ENCODE results near the gene RNF115. TPM values are rescaled to one million over a fixed set of nuclear protein-coding genes. Genes with fewer than 3 reads are reported as not detected.
A peak's percentile ranks its signal among the peaks of the same experiment; 100 is the strongest.

Gene RNF115
- 10 to 100 TPM; 28.5 to 69.0 TPM for total RNA-seq
- long read RNA-seq, donor 1, full-length matches to known transcripts: 12 of 27 reads
- long read RNA-seq, donor 1, partial matches to known transcripts: 7 of 27 reads
- long read RNA-seq, donor 1, other reads (novel, unspliced or antisense): 8 of 27 reads
- long read RNA-seq, donor 2, full-length matches to known transcripts: 42 of 189 reads
- long read RNA-seq, donor 2, partial matches to known transcripts: 123 of 189 reads
- long read RNA-seq, donor 2, other reads (novel, unspliced or antisense): 24 of 189 reads

DNA sequence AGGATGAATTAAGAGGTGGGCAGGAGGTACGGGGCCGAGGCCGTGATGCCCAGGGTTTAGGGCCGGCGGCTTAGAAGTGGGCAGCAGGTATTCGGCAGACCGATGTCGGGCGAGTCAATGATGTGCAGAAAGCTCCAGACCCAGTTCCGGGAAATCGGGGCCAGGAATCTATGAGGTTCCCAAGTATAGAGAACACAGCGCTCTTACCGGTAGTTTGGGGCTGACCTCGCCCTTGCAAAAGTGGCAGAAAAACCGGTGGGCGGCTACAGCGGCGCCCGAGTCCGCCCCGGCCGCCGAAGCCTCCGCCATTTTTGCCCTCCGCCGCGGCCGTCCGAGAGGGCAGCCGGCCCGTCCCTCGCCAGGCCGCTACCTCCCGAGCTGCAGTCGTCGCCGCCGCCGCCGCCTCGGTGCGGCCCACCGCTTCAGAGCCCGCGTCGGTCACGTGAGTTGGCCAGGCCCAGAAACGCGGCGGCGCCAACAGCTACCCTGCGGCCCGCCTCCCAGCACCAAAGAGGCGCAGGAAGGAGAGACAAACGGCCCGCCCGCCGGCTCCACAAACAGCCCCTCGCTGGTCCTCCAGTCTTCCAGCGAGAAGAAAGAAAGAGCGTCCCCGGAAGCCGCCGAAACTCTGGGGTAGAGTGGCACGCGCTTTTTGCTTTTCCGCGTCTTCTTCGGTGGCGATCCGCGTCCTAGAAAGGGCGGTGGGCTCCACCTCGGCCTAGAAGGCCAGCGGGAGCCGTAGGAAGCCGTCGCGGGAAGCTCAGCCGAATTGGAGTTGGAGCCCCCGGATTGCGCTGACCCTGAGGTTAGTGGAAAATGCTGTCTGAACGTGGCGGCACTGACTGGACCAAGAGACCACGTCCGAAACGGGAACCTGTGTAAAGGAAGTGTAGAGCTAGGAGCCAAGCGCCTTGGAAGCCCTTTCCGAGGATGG is at the start of gene RNF115, which contains the start of gene POLR3C:
RNF115 (minus strand) TSS at position 531 of the 934 bp plus-strand sequence; CDS start at position 309, 222 bp downstream.
POLR3C (plus strand) TSS at position 636 of the 934 bp plus-strand sequence. CDS start 1,577 bp downstream, outside the sequence.
- DNase-seq (ENCODE audit: low spot score): peak; percentile 97
- intact Hi-C loops (cut with DNase I): no loop called here

DNA sequence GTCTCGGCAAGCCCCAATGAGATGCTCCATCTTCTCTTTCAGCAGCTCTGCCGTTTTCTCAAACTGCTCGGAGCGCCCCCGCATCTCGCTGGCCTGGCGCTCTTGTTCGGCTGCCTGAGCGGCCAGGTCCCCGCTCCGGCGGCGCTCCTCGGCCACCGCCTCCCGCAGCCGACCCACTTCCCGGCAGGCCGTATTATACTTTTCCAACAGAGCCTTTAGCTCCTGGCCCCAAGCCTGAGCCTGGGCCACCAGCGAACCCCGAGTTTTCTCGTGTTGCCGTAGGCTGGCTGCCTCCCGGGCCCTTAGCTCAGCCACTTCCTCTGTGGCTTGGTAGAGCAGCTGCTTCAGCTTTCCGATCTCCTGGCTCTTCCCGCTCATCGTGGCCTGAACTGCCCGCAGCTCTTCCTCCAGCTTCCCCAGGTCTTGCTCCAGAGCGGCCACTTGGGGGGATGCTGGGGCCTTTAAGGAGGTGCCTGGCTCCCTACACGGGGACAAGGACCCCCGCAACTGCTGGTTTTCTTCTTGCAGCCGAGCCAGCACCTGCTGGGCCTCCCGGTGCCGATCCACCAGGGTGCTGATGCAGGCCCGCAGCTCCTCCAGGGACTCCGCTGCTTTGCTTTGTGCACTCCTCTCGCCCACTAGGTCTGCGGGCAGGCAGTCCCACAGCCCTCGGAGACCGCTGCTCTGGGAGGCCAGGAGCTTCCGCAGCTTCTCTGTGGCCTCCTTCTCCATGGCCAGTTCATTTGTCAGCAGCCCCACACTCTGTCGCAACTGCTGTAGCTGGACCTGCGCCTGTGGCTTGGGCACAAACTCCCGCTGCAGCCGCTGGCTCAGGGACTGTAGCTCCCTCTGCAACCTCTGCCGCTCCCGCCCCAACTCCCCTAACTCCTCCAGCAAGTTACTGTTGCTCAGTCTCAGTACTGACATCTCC is 48.4 kb upstream of the RNF115 start:
- DNase-seq (ENCODE audit: low spot score): peak; percentile 92
- intact Hi-C loops (cut with DNase I): no loop called here

DNA sequence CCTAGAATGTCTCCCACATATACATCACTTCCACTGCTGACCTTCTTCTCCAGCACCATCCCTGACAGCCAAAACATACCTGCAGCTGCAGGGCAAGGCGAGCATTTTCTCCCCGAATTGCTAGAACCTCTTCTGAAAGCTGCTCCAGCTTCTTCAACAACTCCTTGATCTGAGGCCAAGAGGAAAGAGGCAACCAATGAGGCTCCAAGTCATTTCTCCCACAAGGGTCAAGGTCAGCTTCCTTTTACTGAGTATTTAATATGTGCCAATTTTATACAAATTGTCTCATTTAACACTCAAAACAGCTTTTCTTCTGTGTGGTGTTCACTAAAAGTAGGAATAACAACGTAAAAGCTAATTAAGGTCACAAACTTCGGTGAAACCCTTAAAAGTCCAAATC is 44.3 kb upstream of the RNF115 start:
- no peak for DNase-seq (ENCODE audit: low spot score)
- intact Hi-C loops (cut with DNase I): no loop called here

DNA sequence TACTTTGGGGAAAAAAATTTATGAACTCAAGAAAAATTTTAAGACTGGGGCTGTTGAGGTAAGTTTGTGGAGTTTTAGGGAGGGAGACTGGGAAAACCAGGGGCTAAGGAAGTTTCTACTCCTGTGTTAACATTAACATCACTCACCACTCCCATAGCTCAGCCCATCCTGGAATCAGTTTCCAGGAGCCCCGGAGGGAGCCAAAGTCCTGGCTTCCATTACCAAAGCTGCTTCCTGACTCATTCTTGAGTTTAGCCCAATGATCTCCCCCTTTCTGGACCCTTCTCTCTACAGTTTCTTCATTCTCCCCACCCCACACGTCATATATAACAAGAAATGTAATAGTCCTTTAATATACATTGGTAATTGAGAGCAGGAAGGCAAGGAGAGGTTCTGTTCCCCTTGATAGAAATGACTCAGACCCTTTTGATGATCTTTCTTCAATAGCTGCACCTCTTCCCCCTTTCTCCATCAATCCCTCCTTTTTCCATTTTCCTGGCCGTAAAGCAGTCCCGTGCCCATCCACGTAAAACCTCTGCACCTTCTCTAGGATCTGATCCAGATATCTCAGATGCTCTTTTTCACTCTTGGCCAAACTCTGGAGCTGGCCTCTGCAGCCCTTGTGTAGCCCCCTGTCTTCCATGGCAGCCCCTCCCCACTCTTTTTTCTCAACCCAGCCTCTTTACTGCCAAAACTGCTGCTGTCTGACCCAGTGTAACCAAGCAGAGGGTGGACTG is 39.6 kb upstream of the RNF115 start:
- intact Hi-C loops (cut with DNase I): no loop called here
- DNase-seq (ENCODE audit: low spot score): no peak

DNA sequence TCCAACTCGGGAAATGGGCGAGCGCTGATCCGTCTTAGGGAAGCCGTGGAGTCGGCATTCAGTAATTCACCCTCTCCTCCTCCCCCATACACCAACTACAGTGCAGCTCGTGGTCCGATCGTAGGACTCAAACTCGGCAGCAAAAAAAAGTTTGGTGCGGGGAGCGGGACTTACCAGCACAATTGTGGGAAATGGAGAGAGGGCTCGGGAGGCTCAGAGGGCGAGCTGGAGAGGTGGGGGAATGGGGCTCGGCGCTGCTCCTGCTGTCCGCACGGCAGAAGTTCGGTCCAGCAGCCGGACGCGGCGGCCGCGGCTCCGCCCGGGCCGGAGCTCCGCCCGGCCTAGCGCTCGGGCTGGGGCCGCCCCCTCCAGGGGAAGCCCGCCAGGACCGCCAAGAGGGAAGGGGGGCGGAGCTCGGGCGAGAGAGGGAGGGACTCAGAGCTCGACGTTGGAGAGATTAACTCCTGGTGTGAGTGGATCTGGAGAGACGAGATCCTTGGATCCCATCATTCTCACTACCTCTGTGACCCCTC is 35.7 kb upstream of the RNF115 start:
- intact Hi-C loops (cut with DNase I): loop anchor here in 1 of 2 donors (10.0 kb wide), 2 partner anchors 55 to 155 kb away; partner anchors contain the start of genes ITGA10 and PEX11B
- DNase-seq (ENCODE audit: low spot score): peak; percentile 97

DNA sequence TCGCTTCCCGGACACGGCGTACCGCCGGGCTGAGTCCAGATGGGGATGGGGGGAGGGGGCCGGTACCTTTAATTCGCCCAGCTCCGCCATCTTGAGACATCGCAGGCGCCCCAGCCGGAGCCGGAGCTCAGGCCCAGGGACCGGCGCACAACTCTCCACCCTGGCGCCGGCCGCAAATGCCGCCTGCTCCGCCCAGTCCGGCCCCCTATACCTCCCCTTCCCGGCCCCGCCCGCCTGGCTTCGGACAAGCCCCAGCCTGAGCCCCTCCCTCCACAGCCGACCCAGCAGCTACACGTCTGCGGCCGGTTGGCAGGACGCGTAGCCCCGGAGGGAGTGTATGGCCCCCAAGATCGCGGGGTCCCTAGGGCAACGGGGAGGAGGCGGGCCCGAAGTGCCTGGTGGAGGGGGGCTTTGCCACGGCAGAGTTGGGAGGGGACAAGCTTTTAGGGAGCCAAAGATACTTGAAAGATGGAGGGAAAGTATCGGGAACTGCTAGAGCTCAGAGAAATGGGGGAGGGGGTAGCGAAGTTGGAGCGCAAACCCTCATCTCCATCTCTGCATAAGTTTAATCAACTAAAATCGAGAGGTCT is 35.1 kb upstream of the RNF115 start, which contains the start of gene PIAS3:
PIAS3 (minus strand) TSS at position 181 of the 590 bp plus-strand sequence; CDS start at position 90, 91 bp downstream.
- intact Hi-C loops (cut with DNase I): loop anchor here in 1 of 2 donors (10.0 kb wide), 2 partner anchors 56 to 156 kb away; partner anchors contain the start of genes ITGA10 and PEX11B
- peak; percentile 98 for DNase-seq (ENCODE audit: low spot score)

DNA sequence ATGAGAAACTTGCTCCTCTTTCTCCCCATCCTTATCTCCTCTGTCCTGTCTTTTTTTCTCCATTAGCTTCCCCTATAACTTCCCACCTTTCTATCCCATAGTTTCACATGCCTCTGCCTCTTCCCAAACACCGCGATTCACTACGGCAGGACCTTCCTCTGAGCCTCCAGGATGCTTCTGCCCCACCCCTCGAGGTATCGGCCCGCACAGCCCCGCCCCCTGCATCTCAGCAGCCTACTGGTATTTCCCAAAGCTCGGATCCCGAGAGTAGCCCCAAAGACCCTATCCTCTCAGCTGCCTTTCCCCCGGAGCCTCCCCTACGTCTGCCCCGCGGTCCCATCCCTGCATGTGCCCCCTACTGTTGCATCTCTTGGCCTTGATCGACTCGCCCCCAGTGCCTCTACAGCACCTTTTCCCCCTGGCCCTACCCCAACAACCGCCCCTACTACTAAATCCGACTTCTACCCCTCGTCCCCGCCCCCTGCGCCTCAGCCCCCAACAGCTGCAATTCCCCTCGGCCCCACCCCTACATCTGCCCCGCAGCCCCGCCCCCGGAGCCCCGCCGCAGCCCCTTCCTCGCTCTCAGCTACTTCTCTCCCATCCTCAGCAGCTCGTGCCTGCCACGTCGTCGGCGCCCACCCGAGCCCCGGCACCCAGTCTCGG is 34.5 kb upstream of the RNF115 start:
- peak; percentile 85 for DNase-seq (ENCODE audit: low spot score)

DNA sequence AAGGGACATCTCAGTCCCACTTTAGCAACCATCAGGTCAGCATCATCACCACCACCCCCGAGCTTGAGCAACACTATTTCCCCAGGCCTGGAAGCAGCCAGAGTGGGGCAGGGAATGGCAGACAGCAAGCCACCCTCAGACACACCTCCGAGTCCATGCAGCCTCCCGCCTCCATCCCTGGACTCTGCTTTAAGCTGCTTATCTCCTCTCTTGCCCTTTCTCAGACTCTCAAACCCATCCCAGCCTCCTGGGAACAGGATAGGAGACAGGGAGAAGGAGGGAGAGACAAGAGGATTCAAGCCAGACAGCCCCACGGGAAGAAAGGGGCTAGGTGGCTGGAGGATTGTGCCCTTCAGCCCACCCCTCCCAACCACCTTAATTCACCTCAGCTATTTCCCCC is 33.3 kb upstream of the RNF115 start:
- no peak for DNase-seq (ENCODE audit: low spot score)
- intact Hi-C loops (cut with DNase I): loop anchor here in 1 of 2 donors (10.0 kb wide), 2 partner anchors 58 to 158 kb away; partner anchors contain the start of genes ITGA10 and PEX11B

More for the DNA sequence above, 34.5 kb upstream of the RNF115 start:
- intact Hi-C loops (cut with DNase I): loop anchor here in 1 of 2 donors (10.0 kb wide), 2 partner anchors 56 to 156 kb away; partner anchors contain the start of genes ITGA10 and PEX11B

DNA sequence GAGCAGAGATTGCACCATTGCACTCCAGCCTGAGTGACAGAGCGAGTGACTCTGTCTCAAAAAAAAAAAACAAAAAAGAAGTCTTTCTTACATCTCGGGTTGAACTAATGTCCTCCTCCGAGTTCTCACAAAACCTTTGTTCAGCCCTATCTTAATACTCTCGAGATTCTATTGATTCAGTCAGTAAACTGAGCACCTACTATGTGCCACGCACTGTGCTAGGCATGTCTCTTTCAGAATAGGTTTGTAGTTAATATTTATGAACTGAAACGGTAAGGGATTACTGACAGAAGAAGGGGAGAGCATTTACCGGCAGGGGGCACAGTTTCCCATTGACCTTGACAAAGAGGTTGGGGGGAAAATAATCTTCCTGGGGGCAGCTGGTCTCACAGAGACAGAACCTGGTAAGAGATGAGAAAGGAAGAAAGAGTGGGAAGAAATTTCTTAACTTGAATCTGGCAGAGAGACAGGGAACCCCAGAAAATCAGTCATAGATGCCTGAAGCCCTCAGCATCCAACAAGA is 31.6 kb upstream of the RNF115 start:
- intact Hi-C loops (cut with DNase I): loop anchor here in 1 of 2 donors (10.0 kb wide), 2 partner anchors 59 to 159 kb away; partner anchors contain the start of genes ITGA10 and PEX11B
- no peak for DNase-seq (ENCODE audit: low spot score)

DNA sequence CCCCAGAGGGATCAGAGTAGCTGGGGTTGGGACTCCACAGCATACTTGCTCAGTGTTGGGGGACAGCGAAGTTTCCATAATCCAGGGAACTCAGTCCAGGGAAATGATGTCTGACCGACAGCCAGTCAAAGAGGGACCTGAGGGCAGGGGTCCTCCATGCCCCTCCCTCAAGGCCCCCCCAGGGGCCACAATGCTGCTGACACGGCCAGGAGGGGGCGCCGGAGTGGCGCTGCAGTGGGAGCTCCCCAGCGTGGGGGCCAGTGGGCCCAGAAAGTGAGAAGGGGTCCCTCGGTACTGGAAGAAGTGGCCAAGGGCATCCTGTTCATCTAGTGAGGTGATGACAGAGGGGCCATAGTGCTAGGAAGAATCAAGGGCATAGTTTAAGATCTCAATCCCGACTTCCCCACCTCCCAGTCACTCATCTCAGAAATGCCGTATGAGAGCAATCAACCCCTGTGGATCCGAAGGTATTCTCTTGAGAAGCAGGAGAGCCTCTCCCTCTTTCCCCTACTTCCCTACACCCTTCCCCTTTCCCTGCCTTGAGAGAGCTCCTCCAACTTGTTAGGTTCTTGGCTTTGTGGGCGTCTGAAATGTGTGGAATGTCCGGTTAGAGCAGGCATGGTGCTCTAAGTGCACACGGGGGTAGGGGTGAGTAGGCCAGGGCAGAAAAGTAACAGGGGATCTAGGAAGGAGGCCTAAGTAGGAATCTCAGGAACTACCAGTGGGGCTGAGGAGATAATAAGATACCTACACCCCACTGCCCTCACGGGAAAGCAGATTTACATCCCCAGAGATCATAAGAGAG is 25.7 kb upstream of the RNF115 start:
- intact Hi-C loops (cut with DNase I): loop anchor here in 1 of 2 donors (10.0 kb wide), 2 partner anchors 65 to 165 kb away; partner anchors contain the start of genes ITGA10 and PEX11B
- no peak for DNase-seq (ENCODE audit: low spot score)

DNA sequence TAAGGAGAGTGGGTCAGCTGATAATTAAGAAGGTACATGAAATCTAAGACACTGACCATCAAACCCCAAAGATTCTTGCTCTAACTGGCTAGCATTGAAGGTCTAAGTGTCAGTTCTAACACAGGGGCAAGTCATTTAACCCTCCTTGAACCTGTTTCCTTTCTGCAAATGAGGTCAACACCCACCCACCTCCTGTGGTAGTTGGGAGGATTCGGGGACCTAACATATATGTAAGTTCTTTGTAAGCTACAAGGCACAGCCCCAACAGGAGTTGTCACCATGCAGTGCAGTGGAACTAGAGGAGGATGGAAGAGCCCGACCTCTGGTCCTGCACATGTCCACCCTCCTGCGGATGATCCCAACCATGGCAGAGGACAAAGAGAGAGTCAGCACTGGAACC is 23.9 kb upstream of the RNF115 start:
- intact Hi-C loops (cut with DNase I): no loop called here

DNA sequence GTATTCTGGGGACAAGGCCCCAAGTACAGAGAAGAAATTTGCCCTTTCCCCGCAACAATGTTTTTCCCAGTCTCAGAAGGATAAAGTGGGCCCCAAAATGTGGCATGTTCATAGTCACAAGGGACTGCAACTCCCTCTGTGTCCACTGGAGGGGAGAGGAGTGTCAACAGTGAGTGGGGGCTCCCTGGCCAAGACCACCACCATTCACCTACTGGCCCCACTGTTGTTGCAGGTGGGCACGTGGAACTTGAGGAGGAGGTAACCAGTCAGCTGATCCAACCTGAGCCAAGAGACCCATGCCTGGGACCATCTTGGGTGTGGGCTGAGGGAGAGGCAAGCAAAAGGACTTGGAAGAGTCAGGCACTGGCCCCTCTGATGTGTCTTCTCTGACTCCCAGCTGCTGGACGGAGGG is 22.3 kb upstream of the RNF115 start:
- no peak for DNase-seq (ENCODE audit: low spot score)
- intact Hi-C loops (cut with DNase I): no loop called here

More for the DNA sequence above, 23.9 kb upstream of the RNF115 start:
- no peak for DNase-seq (ENCODE audit: low spot score)

DNA sequence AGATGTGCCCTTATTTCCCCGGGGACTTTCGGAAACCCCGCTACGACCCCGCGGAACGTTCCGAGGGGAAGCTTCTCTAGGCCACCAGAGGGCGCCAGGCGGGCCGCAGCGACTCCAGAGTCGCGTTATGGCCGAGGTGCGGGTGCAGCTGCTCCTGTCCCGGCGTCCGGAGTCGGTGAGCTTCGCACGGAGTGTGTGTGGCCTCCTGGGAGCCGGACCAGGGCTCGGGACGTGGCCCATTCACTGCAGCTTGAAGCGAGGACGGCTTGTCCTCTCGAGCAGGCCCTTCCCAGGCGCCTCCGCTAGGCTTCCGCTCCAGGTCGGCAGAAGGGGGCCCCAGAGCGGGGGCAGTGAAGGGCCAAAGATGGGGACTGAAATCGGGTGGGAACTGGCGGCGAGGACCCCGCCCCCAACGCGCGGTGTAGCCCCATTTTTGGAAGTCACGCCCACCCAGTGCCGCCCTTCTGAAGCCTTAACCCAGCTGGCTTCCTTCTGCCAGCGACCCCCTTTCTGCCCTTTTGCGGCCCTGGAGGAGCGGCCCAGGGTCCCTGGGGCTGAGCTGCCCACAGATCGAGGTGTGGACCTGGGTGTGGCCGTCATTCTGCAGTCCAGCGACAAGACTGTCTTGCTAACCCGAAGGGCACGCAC is 21.7 kb upstream of the RNF115 start, which contains the start of gene NUDT17:
NUDT17 (plus strand) TSS at position 117 of the 648 bp plus-strand sequence; CDS start at position 128, 11 bp downstream.
- intact Hi-C loops (cut with DNase I): no loop called here
- peak; percentile 95 for DNase-seq (ENCODE audit: low spot score)

DNA sequence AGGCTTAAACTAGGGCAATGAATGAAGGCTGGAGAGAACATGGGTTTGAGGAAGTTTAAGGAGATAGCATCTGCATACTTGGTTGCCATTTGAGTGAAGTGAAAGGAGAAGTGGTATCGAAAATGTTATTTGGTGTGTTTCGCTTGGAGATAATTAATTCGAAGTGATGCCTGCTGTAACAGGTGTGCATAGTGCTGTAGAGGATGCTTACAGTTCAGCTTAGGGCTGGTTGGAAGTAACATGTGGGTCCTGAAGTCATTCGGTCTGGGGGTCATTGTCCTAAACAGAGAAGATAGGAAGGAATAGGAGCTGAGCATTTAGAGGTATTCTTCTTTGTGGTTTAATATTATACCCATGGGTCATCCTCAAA is 21.2 kb upstream of the RNF115 start:
- DNase-seq (ENCODE audit: low spot score): no peak
- intact Hi-C loops (cut with DNase I): no loop called here

DNA sequence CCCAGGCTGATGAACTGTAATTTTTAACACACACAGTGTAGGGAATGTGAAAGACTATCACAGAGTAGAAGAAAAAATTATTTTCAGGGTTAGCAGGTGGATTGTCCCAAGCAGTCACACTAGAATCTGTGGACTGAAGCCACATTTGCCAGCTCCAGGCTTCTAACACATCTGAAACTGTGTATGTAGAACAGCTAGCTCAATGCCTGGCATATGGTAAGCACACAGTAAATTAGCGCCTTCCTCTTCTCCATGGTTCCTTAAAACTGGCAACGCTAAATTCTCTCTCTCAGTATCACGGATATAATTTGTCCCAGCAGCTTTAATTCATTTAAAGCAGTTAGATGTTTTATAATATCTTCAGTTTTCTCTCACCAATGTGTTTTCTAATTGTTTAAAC is 19.1 kb upstream of the RNF115 start:
- intact Hi-C loops (cut with DNase I): no loop called here
- no peak for DNase-seq (ENCODE audit: low spot score)
